ENCODE data around the gene MEGF8.

MEGF8 gene

GRCh38 chr19:42422092-42422900 is 96.9 kb downstream of the MEGF8 start:
- no peak for DNase-seq

- DNase-seq = no peak
Observed at GRCh38 chr19:42422901-42423461, 97.5 kb downstream of the MEGF8 start.

- DNase-seq = peak; percentile 92
Observed at GRCh38 chr19:42423462-42424344, 98.3 kb downstream of the MEGF8 start.

GRCh38 chr19:42424345-42424707 is 98.9 kb downstream of the MEGF8 start:
- no peak for DNase-seq

- no peak for DNase-seq
Observed at GRCh38 chr19:42424712-42425131, 99.3 kb downstream of the MEGF8 start.

GRCh38 chr19:42426643-42427042 is 101.2 kb downstream of the MEGF8 start:
- DNase-seq = no peak

GRCh38 chr19:42427313-42427712 is 101.9 kb downstream of the MEGF8 start, which contains the start of gene LIPE:
Gene LIPE (minus strand): TSS chr19:42427388. CDS start chr19:42427149, 239 bp downstream.
- no peak for DNase-seq

Measured in right hindlimb (tissue), 1 donor.